Upper lobe of left lung (tissue), 4 donors: Measurements from ENCODE around the gene KLHL7.

Experiments
- CTCF ChIP-seq, 6 experiments: fragments of 450-650 bp in 4 of 6; fragments of 200-600 bp in 2 of 6; sonication (generic) in 2 of 6; IDR thresholded peaks; one replicate each; pipeline ENCODE4 v1.5.1; 2016 to 2019; ENCODE audit warnings: antibody characterized with exemption in 6 of 6
- POLR2A ChIP-seq, 4 donors: fragments of 450-650 bp; IDR thresholded peaks; one replicate each; pipeline ENCODE4 v1.5.1; 2016 to 2017; ENCODE audit warnings: antibody characterized with exemption in 4 of 4, mild to moderate bottlenecking in 2 of 4

- TF ChIP-seq POLR2A (IDR thresholded peaks at IDR 0.05): no peak
- no peak for TF ChIP-seq CTCF (IDR thresholded peaks at IDR 0.05)
Measured at GRCh38 chr7:23114896-23115295, 9.3 kb downstream of the KLHL7 start.
